GM12878 (cell line): ENCODE measurements around the gene GON4L. TPM values are rescaled to one million over a fixed set of nuclear protein-coding genes. Genes with fewer than 3 reads are reported as not detected.

ENCODE experiments used
- BRCA1 ChIP-seq: IDR thresholded peaks from 2 replicates; pipeline ENCODE4 v1.6.1; 2011; ENCODE audit warnings: low read depth, low read length, improper control_type of control experiment
- CHD1 ChIP-seq: IDR thresholded peaks from 2 replicates; pipeline ENCODE4 v1.6.1; 2012; ENCODE audit warnings: low read depth, low read length, improper control_type of control experiment
- ESRRA ChIP-seq: IDR thresholded peaks from 2 replicates; pipeline ENCODE4 v1.6.1; 2012; ENCODE audit warnings: mild to moderate bottlenecking, low read length, improper control_type of control experiment
- EZH2 ChIP-seq: IDR thresholded peaks from 2 replicates; pipeline ENCODE4 v1.6.1; 2012; ENCODE audit warnings: low read depth, mild to moderate bottlenecking, control low read depth, inconsistent platforms, low read length, borderline replicate concordance; ENCODE audit not compliant: control insufficient read depth
- KAT2A ChIP-seq: conservative IDR thresholded peaks from 2 replicates; pipeline ENCODE4 v1.6.1; 2011; ENCODE audit warnings: low read depth, low read length; ENCODE audit not compliant: control insufficient read depth
- NFYA ChIP-seq: IDR thresholded peaks from 2 replicates; pipeline ENCODE4 v1.6.1; 2011; ENCODE audit warnings: low read depth, mild to moderate bottlenecking, low read length, improper control_type of control experiment, borderline replicate concordance
- PAX5 ChIP-seq: IDR thresholded peaks from 2 replicates; pipeline ENCODE4 v1.6.1; 2011; ENCODE audit warnings: low read depth, low read length, borderline replicate concordance
- POLR2AphosphoS5 ChIP-seq: IDR thresholded peaks from 2 replicates; pipeline ENCODE4 v1.6.1; 2011; ENCODE audit warnings: mild to moderate bottlenecking, low read length, inconsistent platforms
- RCOR1 ChIP-seq: conservative IDR thresholded peaks from 2 replicates; pipeline ENCODE4 v1.6.1; 2012; ENCODE audit warnings: low read depth, low read length, improper control_type of control experiment
- SMARCA5 ChIP-seq: fragments of 450-650 bp; IDR thresholded peaks from 2 replicates; pipeline ENCODE4 v1.6.1; 2017; ENCODE audit warnings: mild to moderate bottlenecking
- TAF1 ChIP-seq: IDR thresholded peaks from 2 replicates; pipeline ENCODE4 v1.6.1; 2011; ENCODE audit warnings: mild to moderate bottlenecking, low read depth, low read length, borderline replicate concordance
- ZNF217 ChIP-seq: fragments of 450-650 bp; IDR thresholded peaks from 2 replicates; pipeline ENCODE4 v1.6.1; 2017; ENCODE audit warnings: antibody characterized with exemption, mild to moderate bottlenecking
- ZNF24 ChIP-seq: fragments of 450-650 bp; IDR thresholded peaks from 2 replicates; pipeline ENCODE4 v1.6.1; 2017; ENCODE audit warnings: antibody characterized with exemption, mild to moderate bottlenecking
- ZNF274 ChIP-seq: IDR thresholded peaks from one replicate; pipeline ENCODE4 v1.8.0; 2011; ENCODE audit not compliant: insufficient read length, insufficient read depth
- polyA plus RNA-seq, 11 experiments: library from polyadenylated mRNA; depleted of rRNA in 4 of 11; unstranded in 6 of 11; stranded (reverse) in 5 of 11; fragments of >200 nt; fragmentation: Nextera tagmentation in 4 of 11; fragmentation: Illumina TruSeq in 1 of 11; extraction: Ambion mirVana in 4 of 11; extraction: Trizol in 1 of 11; gene quantifications; 1 replicate in 1 of 11; 2 replicates in 10 of 11; pipeline versions ENCODE4 v1.2.1 to v1.2.3, GENCODE V29; 2011 to 2016; ENCODE audit warnings: inconsistent platforms in 2 of 11, missing spikeins in 2 of 11, low read depth in 1 of 11
- total RNA-seq, 4 experiments: library from RNA; depleted of rRNA in 3 of 4; stranded (reverse); fragments of >200 nt in 3 of 4; fragmentation: Illumina TruSeq in 1 of 4; extraction: Trizol in 1 of 4; gene quantifications; 2 replicates each; pipeline versions ENCODE4 v1.2.1 to v1.2.3, GENCODE V29; 2013 to 2021
- TF ChIP-seq, protein P1 (sequence below): fragments of 450-650 bp; IDR thresholded peaks from 2 replicates; pipeline ENCODE4 v1.6.1; 2016; ENCODE audit warnings: mild to moderate bottlenecking
- TF ChIP-seq, protein P2 (sequence below): fragments of 450-650 bp; IDR thresholded peaks from 2 replicates; pipeline ENCODE4 v1.6.1; 2017; ENCODE audit warnings: low read depth, mild to moderate bottlenecking, moderate library complexity
- TF ChIP-seq, protein P3 (sequence below): IDR thresholded peaks from 2 replicates; pipeline ENCODE4 v1.6.1; 2011; ENCODE audit warnings: borderline replicate concordance, low read depth, mild to moderate bottlenecking, moderate library complexity, mixed read lengths, low read length; ENCODE audit not compliant: insufficient read depth; ENCODE audit errors: extremely low read length
- TF ChIP-seq, protein P4 (sequence below): fragments of 450-650 bp; IDR thresholded peaks from 2 replicates; pipeline ENCODE4 v1.6.1; 2017; ENCODE audit warnings: antibody characterized with exemption, mild to moderate bottlenecking, moderate library complexity
- TF ChIP-seq, protein P5 (sequence below): fragments of 450-650 bp; formaldehyde crosslinking; IDR thresholded peaks from 2 replicates; pipeline ENCODE4 v1.4.0; 2022; ENCODE audit warnings: mild to moderate bottlenecking, moderate library complexity

Gene GON4L
- total and polyA plus RNA-seq, 10 of the 15 experiments (the other 5 are each of a cell fraction or from before 2014, with no cell fraction given), result 17.7 to 40.7 (median 28.0) TPM

DNA sequence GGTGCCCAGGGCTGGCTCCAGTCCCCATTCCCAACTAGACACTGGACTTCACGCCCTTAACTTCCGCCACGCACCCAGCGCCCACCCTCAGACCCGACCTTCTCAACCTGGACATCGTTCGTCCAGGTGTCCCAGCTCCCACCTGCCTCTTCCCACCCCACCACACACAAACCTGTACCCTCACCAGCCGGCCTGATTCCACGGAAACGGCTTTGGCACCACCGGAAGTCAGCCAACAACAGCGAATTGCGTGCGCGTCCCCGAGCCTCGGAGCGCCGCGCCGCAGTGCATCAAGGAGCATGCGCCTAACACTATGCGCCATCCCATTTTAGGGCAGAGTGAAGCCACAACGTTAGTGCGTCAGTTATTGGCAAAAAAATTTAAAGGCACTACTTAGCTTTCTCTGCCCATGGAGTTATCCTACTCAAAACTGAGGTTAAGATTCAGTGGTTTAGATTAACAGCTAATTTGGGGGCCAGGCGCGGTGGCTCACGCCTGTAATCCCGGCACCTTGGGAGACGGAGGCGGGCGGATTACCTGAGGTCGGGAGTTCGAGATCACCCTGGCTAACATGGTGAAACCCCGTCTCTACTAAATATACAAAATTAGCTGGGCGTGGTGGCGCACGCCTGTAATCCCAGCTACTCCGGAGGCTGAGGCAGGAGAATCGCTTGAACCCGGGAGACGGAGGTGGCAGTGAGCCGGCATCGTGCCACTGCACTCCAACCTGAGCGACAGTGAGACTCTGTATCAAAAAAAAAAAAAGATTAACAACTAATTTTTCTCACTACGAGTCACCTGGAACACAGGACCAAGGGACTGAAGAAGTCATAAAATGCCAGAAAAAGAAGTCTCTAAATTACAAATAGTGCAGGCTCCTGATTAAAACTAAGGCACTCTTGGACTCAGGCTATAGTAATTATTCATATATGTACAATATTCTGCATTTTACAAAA is at the start of gene GON4L (continued):
- TF ChIP-seq, protein P1, sequence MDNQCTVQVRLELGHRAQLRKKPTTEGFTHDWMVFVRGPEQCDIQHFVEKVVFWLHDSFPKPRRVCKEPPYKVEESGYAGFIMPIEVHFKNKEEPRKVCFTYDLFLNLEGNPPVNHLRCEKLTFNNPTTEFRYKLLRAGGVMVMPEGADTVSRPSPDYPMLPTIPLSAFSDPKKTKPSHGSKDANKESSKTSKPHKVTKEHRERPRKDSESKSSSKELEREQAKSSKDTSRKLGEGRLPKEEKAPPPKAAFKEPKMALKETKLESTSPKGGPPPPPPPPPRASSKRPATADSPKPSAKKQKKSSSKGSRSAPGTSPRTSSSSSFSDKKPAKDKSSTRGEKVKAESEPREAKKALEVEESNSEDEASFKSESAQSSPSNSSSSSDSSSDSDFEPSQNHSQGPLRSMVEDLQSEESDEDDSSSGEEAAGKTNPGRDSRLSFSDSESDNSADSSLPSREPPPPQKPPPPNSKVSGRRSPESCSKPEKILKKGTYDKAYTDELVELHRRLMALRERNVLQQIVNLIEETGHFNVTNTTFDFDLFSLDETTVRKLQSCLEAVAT, result peak; percentile 49; the same call in 1 of the 2 replicates
- TF ChIP-seq EZH2, result no peak
- TF ChIP-seq POLR2AphosphoS5, result peak; percentile 91
- TF ChIP-seq, protein P2, sequence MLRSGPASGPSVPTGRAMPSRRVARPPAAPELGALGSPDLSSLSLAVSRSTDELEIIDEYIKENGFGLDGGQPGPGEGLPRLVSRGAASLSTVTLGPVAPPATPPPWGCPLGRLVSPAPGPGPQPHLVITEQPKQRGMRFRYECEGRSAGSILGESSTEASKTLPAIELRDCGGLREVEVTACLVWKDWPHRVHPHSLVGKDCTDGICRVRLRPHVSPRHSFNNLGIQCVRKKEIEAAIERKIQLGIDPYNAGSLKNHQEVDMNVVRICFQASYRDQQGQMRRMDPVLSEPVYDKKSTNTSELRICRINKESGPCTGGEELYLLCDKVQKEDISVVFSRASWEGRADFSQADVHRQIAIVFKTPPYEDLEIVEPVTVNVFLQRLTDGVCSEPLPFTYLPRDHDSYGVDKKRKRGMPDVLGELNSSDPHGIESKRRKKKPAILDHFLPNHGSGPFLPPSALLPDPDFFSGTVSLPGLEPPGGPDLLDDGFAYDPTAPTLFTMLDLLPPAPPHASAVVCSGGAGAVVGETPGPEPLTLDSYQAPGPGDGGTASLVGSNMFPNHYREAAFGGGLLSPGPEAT, result peak; percentile 98
- TF ChIP-seq BRCA1, result no peak
- peak; percentile 70; the same call in 1 of the 2 replicates for TF ChIP-seq TAF1
- TF ChIP-seq, protein P3, sequence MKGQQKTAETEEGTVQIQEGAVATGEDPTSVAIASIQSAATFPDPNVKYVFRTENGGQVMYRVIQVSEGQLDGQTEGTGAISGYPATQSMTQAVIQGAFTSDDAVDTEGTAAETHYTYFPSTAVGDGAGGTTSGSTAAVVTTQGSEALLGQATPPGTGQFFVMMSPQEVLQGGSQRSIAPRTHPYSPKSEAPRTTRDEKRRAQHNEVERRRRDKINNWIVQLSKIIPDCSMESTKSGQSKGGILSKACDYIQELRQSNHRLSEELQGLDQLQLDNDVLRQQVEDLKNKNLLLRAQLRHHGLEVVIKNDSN, result no peak
- TF ChIP-seq, protein P4, sequence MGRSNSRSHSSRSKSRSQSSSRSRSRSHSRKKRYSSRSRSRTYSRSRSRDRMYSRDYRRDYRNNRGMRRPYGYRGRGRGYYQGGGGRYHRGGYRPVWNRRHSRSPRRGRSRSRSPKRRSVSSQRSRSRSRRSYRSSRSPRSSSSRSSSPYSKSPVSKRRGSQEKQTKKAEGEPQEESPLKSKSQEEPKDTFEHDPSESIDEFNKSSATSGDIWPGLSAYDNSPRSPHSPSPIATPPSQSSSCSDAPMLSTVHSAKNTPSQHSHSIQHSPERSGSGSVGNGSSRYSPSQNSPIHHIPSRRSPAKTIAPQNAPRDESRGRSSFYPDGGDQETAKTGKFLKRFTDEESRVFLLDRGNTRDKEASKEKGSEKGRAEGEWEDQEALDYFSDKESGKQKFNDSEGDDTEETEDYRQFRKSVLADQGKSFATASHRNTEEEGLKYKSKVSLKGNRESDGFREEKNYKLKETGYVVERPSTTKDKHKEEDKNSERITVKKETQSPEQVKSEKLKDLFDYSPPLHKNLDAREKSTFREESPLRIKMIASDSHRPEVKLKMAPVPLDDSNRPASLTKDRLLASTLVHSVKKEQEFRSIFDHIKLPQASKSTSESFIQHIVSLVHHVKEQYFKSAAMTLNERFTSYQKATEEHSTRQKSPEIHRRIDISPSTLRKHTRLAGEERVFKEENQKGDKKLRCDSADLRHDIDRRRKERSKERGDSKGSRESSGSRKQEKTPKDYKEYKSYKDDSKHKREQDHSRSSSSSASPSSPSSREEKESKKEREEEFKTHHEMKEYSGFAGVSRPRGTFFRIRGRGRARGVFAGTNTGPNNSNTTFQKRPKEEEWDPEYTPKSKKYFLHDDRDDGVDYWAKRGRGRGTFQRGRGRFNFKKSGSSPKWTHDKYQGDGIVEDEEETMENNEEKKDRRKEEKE, result no peak
- no peak for TF ChIP-seq PAX5
- no peak for TF ChIP-seq ZNF24
- TF ChIP-seq CHD1, result no peak
- no peak for TF ChIP-seq ESRRA
- TF ChIP-seq ZNF274, result no peak
- no peak for TF ChIP-seq KAT2A
- no peak for TF ChIP-seq SMARCA5
- TF ChIP-seq NFYA, result no peak
- TF ChIP-seq, protein P5, sequence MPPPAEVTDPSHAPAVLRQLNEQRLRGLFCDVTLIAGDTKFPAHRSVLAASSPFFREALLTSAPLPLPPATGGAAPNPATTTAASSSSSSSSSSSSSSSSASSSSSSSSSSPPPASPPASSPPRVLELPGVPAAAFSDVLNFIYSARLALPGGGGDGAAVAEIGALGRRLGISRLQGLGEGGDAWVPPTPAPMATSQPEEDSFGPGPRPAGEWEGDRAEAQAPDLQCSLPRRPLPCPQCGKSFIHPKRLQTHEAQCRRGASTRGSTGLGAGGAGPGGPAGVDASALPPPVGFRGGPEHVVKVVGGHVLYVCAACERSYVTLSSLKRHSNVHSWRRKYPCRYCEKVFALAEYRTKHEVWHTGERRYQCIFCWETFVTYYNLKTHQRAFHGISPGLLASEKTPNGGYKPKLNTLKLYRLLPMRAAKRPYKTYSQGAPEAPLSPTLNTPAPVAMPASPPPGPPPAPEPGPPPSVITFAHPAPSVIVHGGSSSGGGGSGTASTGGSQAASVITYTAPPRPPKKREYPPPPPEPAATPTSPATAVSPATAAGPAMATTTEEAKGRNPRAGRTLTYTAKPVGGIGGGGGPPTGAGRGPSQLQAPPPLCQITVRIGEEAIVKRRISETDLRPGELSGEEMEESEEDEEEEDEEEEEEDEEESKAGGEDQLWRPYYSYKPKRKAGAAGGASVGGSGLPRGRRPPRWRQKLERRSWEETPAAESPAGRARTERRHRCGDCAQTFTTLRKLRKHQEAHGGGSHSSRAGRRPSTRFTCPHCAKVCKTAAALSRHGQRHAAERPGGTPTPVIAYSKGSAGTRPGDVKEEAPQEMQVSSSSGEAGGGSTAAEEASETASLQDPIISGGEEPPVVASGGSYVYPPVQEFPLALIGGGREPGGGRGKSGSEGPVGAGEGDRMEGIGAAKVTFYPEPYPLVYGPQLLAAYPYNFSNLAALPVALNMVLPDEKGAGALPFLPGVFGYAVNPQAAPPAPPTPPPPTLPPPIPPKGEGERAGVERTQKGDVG (CRISPR knock-in tag), result no peak
- peak; percentile 60 for TF ChIP-seq ZNF217
- no peak for TF ChIP-seq RCOR1
